ENCODE data around the gene RABGGTA.

Gene RABGGTA

DNA sequence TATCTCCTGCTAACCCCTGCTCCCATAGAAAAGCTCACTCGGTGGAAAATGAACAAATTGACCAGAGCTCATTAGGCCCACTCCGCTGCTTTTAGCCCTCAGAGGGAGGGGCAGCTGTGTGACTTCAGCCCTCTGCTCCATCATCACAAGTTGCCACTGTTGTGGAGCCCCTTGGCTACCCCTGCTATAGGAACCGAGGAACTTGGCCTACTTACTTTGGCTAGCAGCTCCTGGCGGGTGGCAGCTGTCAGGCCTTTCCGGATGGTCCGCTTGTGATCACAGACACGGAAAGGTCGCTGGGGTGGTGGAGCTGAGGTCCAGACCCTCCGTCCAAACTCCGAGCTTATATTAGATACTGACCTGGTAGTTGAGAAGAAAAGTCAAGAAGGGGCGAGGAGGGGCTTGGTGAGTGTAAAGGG is 35.8 kb upstream of the RABGGTA start:
- Histone ChIP-seq H4K20me1 (peaks cover 15% of the 10 kb centered on the region), H3K4me3 (no peak overlapping the region), H3K9me3 (no peaks in the 10 kb centered on the region), H3K27ac (no peak overlapping the region), H3K4me2 (no peak overlapping the region), H3K27me3 (no peaks in the 10 kb centered on the region), H3K4me1 (peaks cover 44% of the 10 kb centered on the region), H3K9ac (no peak overlapping the region), H3K36me3 (peaks cover 75% of the 10 kb centered on the region)
- no peak for TF ChIP-seq Cebpa-rat (IDR thresholded peaks at IDR 0.05)

- no peak overlapping the region for H3K4me3 ChIP-seq
- H3K4me2 ChIP-seq: no peak overlapping the region
- peaks cover 82% of the 10 kb centered on the region for H3K36me3 ChIP-seq
- H4K20me1 ChIP-seq: peaks cover 25% of the 10 kb centered on the region
- H3K27me3 ChIP-seq: no peaks in the 10 kb centered on the region
- peaks cover 33% of the 10 kb centered on the region for H3K4me1 ChIP-seq
- TF ChIP-seq Cebpa-rat (IDR thresholded peaks at IDR 0.05): no peak
- no peak overlapping the region for H3K27ac ChIP-seq
- no peaks in the 10 kb centered on the region for H3K9me3 ChIP-seq
- H3K9ac ChIP-seq: no peak overlapping the region
Measured at GRCh38 chr14:24304019-24304387, 32.6 kb upstream of the RABGGTA start.

- Histone ChIP-seq H3K4me3 (peak overlapping the region; percentile 87), H3K36me3 (peaks cover 56% of the 10 kb centered on the region), H3K27ac (peak overlapping the region; percentile 76), H3K9ac (peak overlapping the region; percentile 88), H4K20me1 (peaks cover 25% of the 10 kb centered on the region), H3K4me2 (peak overlapping the region; percentile 99), H3K9me3 (no peaks in the 10 kb centered on the region), H3K27me3 (no peaks in the 10 kb centered on the region), H3K4me1 (peaks cover 53% of the 10 kb centered on the region)
- no peak for TF ChIP-seq Cebpa-rat (IDR thresholded peaks at IDR 0.05)
Measured at GRCh38 chr14:24300326-24300980, 29.1 kb upstream of the RABGGTA start.

GRCh38 chr14:24299255-24300191 is 28.1 kb upstream of the RABGGTA start, which contains the start of the genes DHRS1 and NOP9:
DHRS1 (minus strand) TSS chr14:24299780; CDS start chr14:24299106, 674 bp downstream.
NOP9 (plus strand) TSS chr14:24299850; CDS start chr14:24299955, 105 bp downstream.
- no peaks in the 10 kb centered on the region for H3K27me3 ChIP-seq
- peaks cover 25% of the 10 kb centered on the region for H4K20me1 ChIP-seq
- peaks cover 50% of the 10 kb centered on the region for H3K36me3 ChIP-seq
- peak within 1 kb of the TSS; percentile 88 for H3K9ac ChIP-seq
- H3K27ac ChIP-seq: peak within 1 kb of the TSS; percentile 76
- peak within 1 kb of the TSS; percentile 87 for H3K4me3 ChIP-seq
- H3K4me1 ChIP-seq: peaks cover 53% of the 10 kb centered on the region
- no peak for TF ChIP-seq Cebpa-rat (IDR thresholded peaks at IDR 0.05)
- H3K4me2 ChIP-seq: peak within 1 kb of the TSS; percentile 99
- no peaks in the 10 kb centered on the region for H3K9me3 ChIP-seq

DNA sequence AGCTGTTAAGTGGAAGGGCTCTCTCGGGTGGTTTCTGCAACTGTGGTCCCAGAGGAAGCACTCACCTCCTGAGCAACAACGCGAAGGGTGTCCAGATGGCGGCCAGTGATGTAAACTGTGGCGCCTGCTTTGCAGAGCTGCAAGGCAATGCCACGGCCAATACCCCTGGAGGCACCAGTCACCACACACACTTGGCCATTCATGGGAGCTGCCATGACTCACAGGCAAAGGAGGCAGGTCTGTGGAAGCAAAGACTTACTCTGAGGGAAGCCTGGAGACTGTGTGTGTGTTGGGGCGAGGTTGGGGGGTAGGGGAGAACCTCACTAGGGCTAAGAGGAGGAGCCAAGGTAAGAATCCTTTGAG is 27.5 kb upstream of the RABGGTA start:
- no peaks in the 10 kb centered on the region for H3K27me3 ChIP-seq
- H4K20me1 ChIP-seq: peaks cover 25% of the 10 kb centered on the region
- H3K36me3 ChIP-seq: peaks cover 44% of the 10 kb centered on the region
- no peaks in the 10 kb centered on the region for H3K9me3 ChIP-seq
- TF ChIP-seq Cebpa-rat (IDR thresholded peaks at IDR 0.05): no peak
- peak overlapping the region; percentile 76; the same call in 1 of the 2 replicates for H3K27ac ChIP-seq
- H3K4me1 ChIP-seq: peaks cover 53% of the 10 kb centered on the region
- peak overlapping the region; percentile 99 for H3K4me2 ChIP-seq
- peak overlapping the region; percentile 88 for H3K9ac ChIP-seq
- peak overlapping the region; percentile 87 for H3K4me3 ChIP-seq

GRCh38 chr14:24297190-24297964 is 26.0 kb upstream of the RABGGTA start:
- Histone ChIP-seq H3K27me3 (no peaks in the 10 kb centered on the region), H4K20me1 (peaks cover 22% of the 10 kb centered on the region), H3K9me3 (no peaks in the 10 kb centered on the region), H3K36me3 (peaks cover 41% of the 10 kb centered on the region), H3K4me2 (peak overlapping the region; percentile 62), H3K4me3 (no peak overlapping the region), H3K27ac (no peak overlapping the region), H3K4me1 (peaks cover 53% of the 10 kb centered on the region), H3K9ac (0 out of 2 replicates have a peak overlapping the region, but pooled peaks have one; percentile 57)
- TF ChIP-seq Cebpa-rat (IDR thresholded peaks at IDR 0.05): no peak

- peak overlapping the region; percentile 57 for H3K9ac ChIP-seq
- H3K4me1 ChIP-seq: peaks cover 50% of the 10 kb centered on the region
- no peaks in the 10 kb centered on the region for H3K27me3 ChIP-seq
- peak overlapping the region; percentile 5; the same call in 1 of the 2 replicates for H3K27ac ChIP-seq
- no peak overlapping the region for H3K4me3 ChIP-seq
- peaks cover 15% of the 10 kb centered on the region for H4K20me1 ChIP-seq
- peak overlapping the region; percentile 62 for H3K4me2 ChIP-seq
- peaks cover 41% of the 10 kb centered on the region for H3K36me3 ChIP-seq
- H3K9me3 ChIP-seq: no peaks in the 10 kb centered on the region
- no peak for TF ChIP-seq Cebpa-rat (IDR thresholded peaks at IDR 0.05)
Measured at GRCh38 chr14:24296341-24297157, 25.2 kb upstream of the RABGGTA start.

GRCh38 chr14:24293525-24293924 is 22.1 kb upstream of the RABGGTA start:
- Histone ChIP-seq H3K9ac (no peak overlapping the region), H3K27me3 (no peaks in the 10 kb centered on the region), H3K4me3 (no peak overlapping the region), H3K36me3 (peaks cover 57% of the 10 kb centered on the region), H3K4me1 (peaks cover 29% of the 10 kb centered on the region), H4K20me1 (no peaks in the 10 kb centered on the region), H3K9me3 (no peaks in the 10 kb centered on the region), H3K4me2 (no peak overlapping the region), H3K27ac (no peak overlapping the region)
- TF ChIP-seq Cebpa-rat (IDR thresholded peaks at IDR 0.05): no peak

All from BLaER1 (cell line).